GM18517 (cell line): Measurements from ENCODE around the gene CLCNKB.

Experiments
- ATAC-seq: cut with Tn5 transposase; IDR thresholded peaks from one replicate; pipeline ENCODE4 v1.9.1; 2021; ENCODE audit warnings: mild to moderate bottlenecking, moderate library complexity; ENCODE audit not compliant: unreplicated experiment

Gene CLCNKB

DNA sequence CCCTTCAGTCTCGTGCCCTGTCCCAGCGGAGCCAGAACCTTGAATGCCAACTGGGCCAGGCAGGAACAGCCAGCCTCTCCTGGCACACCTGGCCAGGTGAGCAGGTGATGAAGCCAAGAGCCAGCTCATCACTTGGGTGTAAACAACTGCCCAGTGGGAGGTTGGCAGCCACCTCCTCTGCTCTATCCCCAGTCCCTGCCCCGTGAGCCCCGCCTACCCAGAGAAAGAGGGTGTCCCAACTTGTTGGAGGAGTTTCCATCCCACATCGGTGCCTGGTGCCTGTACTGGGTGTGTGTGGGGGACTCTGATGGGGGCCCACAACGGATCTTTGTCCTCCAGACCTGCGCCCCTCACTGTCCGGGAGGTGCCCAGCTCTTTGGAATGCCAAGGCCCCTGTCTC is 47.7 kb downstream of the CLCNKB start:
- ATAC-seq: no peak

- no peak for ATAC-seq
Observed at GRCh38 chr1:16092097-16092922, 48.7 kb downstream of the CLCNKB start.

GRCh38 chr1:16092923-16093511 is 49.4 kb downstream of the CLCNKB start:
- ATAC-seq: no peak

DNA sequence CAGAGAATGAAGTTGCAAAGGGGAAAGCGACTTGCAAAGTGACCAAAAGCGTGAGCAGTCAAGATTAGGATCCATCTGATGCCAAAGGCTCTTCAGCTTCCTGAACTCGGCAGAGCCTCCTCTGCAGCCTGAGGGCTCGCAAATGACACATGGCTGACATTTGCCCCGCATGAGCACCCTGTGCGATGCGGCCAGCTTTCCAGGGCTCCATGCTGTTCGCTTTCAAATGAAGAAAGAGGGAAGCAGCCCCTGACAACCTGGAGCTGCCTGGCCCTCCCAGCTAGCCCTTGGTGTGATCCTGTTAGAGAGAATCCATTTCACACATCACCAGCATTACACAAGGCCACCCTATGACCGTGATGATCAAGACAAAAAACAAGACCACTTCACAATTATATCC is 50.0 kb downstream of the CLCNKB start:
- no peak for ATAC-seq

- no peak for ATAC-seq
Observed at GRCh38 chr1:16094453-16095158, 51.0 kb downstream of the CLCNKB start.

DNA sequence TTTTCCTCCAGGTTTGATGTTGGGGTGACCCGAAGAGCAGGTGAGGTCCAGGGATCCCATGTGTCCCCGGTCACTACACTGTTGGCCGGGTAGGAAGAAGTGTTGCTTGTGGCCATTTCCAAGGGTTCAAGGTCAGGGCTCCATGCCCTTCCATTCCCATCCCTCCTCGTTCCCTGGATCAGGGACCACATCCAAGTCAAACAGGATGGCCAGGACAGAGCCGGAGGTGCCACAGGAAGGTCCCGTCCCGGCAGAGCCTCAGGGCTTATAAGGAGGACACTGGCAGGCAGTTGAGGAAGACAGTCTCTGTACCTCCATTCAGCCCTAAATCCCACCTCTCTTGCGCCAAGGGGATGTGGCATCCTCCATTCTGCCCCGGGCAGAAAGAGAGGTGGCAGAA is 51.9 kb downstream of the CLCNKB start:
- no peak for ATAC-seq

DNA sequence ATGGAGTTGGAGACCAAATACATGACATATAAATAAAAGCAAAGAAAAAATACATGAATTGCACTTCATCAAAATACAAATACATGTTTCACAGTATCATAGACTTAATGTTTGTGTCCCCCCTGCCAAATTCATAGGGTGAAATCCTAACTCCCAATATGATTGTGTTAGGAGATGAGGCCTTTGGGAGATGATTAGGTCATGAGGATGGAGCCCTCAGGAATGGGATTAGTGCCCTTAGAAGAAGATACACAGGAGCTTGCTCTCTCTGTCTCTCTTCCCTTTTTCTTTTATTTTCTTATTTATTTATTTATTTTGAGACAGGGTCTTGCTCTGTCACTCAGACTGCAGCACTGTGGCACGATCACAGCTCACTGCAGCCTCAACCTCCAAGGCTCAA is 55.8 kb downstream of the CLCNKB start:
- ATAC-seq: no peak

DNA sequence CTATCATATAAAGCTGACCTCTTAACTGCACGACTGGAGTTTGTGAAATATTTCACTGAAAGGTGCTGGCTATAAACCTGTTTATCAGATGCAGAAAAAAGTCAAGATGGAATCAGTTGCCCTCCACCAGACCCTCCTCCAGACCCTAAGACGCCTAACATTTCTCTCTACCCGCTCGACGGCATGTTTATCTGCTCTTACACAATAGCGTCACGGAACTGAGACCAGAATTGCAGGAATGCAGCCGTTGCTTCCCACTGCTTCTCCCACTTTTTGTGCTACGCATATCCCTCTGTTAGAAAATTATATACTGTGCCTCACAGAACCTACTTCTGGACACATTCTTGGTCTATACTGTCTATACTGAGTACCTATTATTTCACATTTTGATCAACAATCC is 58.0 kb downstream of the CLCNKB start:
- ATAC-seq: no peak
